ENCODE measurements around the gene SATB2.
A peak's percentile ranks its signal among the peaks of the same experiment; 100 is the strongest.

SATB2 gene

DNA sequence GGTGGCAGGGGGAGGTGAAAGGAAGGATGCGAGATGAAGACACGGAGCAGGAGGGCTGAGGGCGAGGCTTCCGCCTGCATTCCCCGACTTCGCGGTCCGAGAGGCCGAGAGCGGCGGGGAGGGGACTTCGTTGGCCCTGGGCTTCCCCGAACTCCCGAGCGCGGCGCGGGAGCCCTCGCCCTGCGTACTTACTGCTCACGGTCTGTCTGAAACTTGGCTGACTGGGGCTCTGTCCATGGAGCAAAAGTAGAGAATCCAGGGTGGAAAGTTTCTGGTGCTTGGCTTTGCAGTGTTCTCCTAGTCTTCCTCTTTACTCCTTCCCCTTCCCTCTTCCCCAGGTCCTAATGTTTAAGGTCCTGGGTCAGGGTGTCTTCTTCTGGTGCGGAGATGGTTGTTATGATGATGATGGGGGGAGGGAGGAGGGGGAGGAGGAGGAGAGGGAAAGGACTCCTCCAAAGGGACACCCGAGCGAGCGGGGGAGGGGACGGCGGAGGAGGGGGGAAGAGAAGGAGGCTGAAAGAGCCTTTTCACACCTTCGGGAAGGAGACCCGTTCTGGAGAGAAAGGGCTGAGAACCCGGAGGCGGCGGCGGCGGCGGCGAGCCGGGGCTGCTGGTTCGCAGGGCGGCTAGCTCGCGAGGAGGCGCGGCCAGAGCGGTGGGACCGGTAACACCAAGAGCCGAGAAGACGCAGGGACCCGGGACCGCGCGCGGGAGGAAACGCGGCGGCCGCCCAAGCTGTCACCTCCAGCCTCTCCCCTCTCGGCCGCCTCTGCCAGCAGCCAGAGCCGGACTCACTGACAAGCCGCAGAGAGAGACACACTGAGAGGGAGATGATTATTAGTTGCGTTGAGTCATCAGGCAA, at the start of gene SATB2:
Gene SATB2 (minus strand): TSS at position 793 of the 862 bp plus-strand sequence. CDS start 1,902 bp downstream, outside the sequence.
- no peak for DNase-seq

DNA sequence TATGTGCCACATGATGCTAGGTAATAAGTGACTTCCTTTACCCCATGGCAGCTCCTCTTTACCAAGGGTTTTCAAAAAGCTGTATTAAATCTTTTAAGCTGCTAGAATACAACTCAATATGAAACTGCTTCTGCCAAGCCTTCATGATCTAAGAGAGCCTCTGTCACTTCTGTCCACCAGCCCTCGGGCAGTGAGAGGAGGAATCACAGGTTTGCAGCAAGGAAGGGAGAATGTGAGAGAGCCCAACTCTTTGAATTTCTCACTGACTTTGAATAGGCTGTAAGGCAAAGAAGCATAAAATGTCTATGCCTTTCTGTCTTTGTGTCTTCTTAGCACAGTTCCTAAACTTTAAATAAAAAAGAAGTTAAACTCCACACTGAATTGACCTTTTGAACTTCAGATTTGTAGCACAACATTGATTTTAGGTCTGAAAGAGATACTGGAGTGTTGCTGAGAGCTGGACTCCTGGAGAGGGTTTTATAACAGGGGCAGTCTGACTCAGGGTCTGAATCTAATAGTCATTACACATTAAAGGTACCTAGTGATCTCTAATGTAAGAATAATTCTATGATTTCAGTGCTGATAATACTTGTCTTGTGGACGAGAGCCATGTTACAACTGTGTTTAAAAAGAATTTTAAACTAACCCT, 48.1 kb upstream of the SATB2 start:
- DNase-seq = no peak

DNA sequence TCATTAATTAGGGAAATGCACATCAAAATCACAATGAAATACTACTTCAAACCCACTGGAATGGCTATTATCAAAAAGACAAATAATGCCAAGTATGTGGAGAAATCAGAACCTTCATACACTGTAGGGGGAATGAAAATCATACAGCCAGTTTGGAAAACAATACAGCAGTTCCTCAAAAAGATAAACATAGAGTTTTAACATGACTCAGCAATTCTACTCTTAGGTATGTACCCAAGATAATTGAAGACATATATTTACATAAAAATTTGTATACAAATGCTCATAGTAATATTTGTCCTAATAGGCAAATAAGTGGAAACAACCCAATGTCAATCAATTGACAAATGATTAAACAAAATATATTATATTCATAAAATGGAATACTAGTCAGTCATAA, 45.4 kb upstream of the SATB2 start:
- no peak for DNase-seq

DNA sequence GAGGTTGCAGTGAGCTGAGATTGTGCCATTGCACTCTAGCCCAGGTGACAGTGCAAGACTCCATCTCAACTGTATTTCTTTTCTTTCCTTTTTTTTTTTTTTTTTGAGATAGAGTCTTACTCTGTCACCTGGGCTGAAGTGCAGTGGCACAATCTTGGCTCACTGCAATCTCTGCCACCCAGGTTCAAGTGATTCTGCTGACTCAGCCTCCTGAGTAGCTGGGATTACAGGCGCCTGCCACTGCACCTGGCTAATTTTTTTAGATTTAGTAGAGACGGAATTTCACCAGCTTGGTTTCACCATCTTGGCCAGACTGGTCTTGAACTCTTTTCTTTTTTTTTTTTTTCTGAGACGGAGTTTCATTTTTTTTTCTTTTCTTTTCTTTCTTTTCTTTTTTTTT, 41.3 kb upstream of the SATB2 start:
- DNase-seq = no peak

DNA sequence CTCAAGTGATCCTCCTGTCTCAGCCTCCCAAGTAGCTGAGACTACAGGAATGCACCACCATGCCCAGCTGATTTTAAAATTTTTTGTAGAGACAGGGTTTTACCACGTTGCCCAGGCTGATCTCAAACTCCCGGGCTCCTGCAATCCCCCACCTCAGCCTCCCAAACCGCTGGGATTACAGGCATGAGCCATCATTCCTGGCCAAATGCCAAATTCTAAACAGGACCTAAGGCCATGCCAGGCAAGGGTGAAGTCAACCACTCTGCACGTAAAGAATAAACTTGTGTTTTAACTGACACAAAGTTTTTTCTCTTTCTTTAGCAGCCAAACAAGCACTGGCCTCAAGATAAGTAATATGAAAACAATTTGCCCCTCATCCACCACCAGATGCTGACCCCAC, 37.4 kb upstream of the SATB2 start:
- no peak for DNase-seq

DNA sequence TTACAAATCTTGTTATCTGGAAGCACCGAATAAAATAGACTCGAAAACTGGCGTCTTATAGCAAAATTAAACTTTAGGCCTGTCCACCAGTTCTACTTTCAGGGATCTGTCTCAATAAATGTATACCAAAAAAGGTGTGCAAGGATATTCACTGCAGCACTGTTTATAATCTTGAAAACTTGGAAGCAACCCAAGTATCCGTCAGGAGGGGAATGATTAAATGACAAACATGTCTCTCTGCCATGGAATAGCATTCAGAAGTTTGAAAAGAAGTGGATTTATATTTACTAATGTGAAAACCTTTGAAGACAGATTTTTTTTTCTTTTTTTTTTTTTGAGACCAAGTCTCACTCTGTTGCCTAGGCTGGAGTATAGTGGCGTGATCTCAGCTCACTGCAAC, 32.3 kb upstream of the SATB2 start:
- no peak for DNase-seq

DNA sequence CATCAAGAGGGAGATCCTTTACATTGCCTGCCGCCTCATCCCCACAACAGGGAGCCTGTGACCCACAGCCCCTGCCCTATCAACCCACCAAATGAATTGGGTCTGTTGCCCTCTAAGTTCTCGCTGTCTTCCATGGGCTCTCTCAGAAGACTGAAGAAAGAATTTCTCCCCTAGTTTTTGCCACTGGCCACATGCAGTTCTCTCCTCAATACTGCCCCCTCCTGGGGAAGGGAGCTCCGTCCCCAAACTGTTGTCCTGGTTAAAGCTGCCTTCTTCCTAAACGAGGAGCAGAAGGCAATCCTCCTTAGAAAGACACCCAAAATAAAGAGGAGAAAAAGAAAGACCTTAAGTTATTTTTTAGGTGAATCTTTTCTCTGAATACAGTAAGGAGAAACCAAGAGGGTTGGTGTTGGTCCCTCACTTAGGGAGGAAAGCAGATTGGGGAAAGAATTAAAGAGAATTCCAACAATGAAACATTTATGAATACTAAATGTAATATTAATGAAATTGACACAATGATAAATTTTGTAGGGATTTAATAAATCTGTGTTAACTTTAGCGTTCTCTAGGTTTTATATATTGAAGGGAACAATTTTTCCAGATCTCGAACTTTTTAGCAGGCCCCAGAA, 31.1 kb upstream of the SATB2 start:
- peak in 1 of 2 donors; percentile 38 for DNase-seq

DNA sequence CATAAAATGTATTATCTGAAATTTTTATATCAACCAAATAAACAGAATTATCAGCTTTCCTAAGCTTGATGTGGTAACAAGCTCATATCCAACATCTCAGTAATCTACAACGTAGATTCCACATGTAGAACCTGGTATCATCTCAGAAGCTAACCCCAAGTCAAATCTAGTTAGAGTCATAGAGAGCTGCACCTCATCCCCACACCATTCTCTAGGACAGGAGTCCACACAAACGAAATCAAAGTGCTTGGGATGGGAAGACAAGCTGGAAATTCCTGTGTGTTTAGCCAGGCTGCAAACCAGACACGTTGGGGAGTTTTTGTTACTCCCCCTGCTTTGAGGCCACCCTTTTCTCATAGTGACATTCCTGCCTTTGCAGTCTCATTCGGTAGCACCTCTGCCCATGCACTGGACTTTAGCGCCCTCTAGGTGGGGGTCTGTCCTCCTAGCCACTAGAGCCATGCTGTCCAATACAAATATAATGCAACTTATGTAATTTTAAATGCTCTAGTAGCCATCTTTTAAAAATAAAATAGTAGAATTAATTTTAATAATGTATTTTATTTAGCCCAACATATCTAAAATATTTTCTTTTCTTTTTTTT, 28.1 kb upstream of the SATB2 start:
- no peak for DNase-seq

DNA sequence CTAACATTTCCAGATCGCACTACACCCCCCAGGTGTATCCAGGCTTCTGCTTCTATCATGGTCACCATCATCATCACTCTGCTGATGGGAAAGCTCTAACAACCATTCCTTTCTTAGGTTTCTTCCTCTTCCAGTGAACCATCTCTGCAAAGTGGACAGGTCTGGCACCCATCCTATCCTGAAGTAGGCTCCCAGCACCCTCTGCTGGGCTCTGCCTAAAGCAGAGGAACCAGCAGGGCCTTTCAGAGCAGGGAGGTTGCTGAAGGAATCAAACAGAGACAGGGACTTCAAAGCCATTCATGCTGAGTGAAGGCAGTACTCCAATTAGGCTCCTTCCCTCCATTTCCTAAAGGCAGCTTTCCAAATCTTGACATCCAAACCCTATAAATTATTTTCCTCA, 27.2 kb upstream of the SATB2 start:
- no peak for DNase-seq

DNA sequence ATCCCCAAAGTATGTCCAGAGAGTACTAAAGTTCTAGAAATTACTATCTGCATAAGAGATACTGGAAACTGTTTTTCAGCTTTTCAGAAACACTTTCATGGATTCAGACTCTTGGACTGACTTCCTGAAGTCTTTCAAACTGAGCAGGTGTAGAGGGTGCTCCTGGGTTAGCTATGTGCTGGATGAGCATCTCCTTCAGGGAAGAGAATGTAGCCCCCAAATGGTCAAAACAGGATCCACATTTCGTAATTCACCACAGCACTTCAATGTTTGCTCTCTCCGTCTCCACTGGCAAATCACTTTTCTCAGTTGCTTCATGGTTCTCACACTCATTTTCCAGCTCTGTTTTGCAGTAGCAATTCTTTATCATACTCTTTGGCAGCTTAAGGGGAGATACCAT, 23.2 kb upstream of the SATB2 start:
- no peak for DNase-seq

DNA sequence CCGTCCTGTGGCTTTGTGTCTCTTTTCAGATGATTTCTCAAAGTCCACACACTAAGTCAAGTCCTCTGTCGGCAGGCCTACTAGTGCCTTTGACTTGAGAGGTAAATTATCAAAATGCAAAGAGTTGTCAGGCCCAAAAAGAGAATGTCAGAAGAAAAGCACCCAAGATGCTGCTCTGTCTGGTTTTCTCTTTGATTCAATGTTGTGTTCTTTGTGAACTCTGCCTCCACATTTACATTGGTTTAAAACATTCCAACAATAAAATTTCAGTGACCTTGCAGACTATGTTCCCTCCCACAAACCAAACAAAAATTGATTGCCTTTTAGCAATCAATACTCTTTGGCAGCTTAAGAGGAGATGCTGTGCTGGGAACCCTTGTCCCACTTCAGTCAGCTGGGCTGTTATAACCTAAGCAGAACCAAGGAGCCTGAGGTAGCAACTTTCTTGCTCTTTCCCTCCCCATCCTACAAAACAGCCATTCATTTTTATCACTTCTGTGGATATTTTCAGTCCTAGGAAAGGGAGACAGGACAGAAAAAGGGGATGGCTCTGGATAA, 19.6 kb upstream of the SATB2 start:
- DNase-seq = no peak

DNA sequence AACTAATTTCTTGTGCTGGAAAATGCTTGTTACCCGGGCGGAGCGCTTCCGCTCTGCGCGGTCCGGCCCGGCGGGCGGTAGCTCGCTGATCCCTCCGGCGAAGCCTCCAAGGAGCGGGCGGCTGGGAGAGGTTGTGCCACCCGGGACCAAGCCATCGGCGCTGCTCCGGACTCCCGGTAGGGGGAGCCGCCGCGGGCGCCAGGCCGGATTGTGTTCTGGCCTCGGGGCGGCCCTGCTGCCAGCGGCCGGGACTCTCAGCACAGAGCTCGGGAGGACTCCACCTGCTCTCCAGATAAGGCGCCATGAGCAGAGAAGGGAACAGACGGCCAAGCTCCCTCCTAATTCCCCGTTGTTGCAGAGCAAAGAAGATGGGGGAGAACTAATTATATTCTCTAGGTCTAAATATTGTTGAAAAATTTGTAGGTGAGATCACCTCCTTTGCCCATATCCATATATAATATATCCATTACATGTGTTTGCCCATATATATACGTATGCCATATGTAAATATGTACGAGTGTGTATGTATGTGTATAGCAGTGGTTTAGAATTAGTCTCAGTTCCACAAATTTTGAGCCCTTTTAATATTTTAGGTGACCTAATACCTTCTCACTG, 13.8 kb upstream of the SATB2 start:
- DNase-seq = no peak

DNA sequence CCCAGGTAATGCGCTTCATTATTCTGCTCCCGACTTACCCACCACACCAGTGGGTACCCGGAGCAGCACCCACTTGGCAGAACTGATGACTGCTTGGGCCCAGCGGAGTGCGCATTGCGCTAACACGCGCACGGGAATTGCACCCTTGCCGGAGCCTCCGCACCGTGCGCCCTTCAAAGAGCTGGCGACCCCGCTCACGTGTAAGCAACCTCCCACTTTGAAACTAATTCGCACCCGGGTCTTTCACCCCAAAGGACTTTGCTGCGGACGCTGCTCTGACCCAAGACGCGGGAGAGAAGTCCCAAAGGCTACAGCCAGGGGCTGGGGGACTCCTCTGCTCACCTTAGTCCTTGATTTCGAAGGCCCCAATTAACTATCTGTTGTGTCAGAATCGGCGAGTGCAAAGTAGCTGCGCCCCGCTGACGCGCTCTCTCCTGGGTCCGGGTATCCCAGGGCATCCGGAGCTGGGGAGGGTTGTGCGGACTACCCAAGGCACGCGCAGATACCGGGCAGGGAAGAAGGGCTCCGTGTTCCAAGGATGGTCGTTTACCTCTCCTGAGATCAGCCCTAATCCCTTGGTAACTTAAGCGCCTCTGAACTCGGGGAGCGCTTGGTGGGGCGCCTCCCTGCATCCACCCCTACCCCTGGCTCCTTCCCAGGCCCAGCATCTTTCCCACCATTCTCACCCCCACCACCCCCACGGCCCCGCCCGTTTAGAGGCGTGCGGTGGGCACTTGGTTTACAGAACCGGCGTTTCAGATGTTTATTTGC, 13.1 kb upstream of the SATB2 start:
- DNase-seq = no peak

DNA sequence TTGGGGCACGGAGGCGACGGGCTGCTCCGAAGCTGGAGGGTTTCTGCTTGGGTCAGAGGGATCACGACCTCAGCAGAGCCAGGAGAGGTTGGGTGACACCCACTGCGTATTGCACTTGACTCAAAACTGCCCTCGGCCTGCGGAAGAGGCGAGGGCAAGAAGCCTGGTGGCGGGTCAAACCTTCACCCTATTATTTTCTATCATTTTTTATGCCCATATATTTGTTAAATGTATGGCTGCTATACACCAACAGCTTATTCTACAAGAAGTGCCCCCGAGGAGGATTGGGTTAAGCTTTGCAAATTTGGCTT, 12.6 kb upstream of the SATB2 start:
- no peak for DNase-seq

DNA sequence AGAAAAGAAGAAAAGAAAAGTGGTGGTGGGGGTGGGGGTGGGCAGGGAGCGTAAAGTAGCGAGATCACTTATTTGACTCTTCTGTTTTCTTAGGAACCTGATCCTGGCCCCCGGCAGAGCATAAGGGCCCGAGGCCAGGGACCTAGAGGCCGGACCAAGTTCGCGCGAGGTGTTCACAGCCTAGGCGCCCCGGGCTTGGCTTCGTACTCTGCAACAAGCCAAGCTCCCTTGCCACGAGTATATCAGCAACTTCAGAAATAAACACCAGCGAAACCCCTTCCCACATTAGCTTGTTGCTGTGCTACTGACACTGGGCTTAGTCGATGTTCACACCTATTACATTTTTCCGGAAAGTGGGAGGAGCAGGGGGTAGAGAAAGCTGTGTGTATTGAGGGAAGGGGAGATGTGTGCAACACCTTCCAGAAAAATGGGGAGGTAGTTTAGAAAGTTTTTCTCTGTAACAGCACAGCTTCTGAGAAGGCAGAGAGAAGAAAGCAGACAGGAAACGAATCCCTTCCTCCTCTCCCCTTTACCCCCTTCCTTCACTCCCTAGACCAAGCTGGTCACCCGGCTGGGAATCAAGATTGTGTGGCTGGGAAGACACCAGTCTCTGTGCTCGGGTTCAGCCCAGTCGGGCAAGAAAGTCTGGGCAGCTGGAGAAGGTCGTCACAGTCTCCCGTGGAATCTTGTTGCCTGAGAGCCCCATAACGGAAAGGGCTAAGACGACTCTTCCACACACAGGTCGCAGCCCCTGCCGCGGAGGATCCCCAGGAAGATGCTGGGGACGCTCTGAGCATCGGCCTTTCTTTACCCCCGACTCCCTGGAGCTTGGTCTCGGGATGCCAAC, 12.0 kb upstream of the SATB2 start:
- DNase-seq = no peak

DNA sequence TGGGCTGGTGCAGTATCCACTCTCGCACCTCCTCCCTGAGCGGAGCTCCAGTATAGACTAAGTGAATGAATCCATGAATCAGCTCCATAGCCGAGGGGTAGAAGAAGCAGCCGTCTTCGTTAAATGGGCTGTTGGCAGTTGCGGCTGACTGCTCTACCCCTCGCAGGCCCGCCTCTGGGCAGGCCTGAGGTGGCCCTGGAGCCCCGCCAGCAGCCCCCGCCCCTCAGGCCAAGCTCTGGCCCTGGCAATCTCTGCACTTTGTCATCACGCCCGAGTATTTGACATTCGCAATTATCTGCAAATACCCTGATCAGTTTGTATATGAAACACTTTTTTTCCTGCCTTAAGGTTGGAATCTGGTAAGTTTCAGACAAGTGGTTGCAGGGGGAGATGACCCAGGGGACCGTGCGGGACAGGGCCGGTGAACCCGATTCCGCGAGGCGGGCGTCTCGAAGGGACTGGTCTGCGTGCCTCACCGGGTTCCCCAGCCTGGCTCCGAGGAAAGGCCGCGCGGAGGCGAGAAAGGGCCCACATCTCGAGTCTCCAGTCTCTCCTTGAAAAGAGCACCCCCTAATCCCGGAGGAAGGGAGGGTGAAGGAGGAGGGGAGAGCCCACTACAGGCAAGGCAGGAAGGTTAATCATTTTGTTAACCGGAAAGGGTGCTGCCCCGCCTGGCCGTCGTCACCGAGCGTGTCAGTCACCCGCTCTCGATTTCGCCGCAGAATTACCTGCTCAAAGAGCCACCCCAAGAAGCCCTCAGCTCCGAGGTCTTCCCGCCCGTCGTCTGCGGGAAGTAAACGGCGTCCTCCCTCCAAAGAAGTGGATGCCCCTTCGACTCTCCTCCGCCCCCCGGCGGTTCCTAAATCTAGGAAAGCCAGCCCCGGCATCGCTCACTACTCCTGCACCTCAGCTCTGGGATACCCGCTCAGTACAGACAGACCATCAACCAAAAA, 11.1 kb upstream of the SATB2 start:
- DNase-seq = no peak

DNA sequence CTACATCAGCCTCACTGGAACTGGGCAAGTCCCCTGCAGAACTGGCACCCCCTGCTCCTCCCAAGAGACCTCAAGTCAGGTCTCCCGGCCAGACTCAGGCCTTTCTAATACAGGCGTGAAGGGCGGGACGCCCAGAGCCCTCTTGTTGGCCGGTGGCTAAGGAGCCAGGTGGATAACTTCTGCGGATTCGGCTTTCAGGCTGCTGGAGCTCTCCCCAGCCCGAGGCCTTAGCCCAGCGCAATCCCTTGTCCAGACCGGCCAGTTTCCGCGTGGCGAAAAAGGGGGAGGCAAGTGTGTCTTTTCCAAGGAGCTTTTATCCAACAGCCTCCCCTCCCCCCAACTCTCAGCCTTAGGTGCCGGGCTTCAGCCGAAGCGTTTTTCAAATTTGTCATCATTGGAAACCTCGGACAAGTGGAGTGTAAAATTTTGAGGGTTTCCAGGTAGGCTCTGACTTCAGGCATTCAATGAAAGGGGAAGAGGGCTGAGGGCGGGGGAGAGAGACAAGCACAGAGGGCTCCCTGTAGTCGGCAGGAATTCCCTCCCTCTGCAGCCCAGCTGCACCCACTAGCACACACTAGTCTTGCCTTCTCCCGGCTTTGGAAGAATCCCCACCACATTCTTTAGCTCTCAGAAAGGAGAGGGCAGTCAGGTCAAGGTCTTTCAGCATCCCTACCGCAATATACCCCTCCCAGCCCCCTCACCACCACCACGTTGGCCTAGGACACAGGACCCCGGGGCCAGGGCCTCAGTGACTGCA, 9.5 kb upstream of the SATB2 start:
- no peak for DNase-seq

DNA sequence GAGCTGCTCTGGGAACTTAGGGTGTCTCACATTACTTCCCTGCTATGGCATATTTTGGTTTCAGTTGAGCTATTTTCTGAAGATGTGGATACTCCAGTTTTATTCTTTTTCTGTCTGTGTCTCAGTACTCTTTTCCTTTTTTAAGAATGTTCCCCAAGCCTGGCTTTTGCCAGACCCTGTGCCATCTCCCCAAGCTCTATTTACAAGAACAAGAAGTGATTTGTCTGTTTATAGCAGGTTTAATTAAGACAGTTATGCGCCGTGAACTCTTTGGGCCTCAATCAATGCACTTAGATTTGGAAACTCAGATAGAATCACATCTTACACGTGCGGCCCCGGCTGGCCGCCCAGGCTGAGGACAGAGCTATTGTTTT, 8.9 kb upstream of the SATB2 start:
- no peak for DNase-seq

DNA sequence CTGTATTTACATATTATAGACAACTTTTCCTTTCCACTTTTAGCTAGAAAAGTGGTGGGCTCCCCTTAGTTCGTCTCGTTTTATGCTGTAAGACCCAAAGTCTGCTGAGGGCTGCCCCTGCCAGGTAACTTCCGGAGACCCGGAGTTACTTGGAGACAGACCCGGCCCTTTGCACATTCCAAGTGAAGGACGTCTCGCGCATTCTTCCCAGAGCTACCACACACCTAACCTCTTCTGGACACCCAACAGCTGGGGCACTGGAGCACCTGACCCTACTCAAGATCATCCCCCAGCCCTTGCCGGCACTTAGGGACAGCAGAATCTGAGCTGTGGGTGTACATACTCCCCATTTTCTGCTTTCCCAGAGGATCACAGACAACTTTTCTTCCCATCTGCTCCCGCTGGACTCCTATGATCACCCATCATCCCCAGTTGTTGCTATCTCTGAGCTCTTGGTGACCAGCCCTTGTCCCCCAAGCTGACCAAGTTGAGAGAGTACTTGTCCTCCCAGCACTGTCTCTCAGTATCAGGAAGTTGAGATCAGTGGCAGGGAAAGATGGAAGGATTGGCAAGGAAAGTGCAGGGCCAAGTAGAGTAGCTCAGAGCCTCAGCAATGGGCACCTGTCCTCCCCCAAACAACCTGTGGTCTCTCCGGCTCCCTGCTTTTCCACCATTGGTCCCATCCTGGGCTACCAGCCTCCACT, 8.4 kb upstream of the SATB2 start:
- no peak for DNase-seq

Data from CD4-positive, alpha-beta T cell treated with Interleukin-1 beta for 1 hour (primary cell).